Gastroesophageal sphincter (tissue), 4 donors: ENCODE measurements around the gene DNAI2. TPM values are rescaled to one million over a fixed set of nuclear protein-coding genes. Genes with fewer than 3 reads are reported as not detected.
A peak's percentile ranks its signal among the peaks of the same experiment; 100 is the strongest.

ENCODE experiments used
- ATAC-seq: fragments of 150-250 bp; one replicate; pipeline ENCODE4 v1.9.1; 2016; ENCODE audit warnings: mild to moderate bottlenecking, moderate library complexity
- H3K27ac ChIP-seq, 4 donors: fragments of 200-600 bp; sonication (generic) in 3 of 4; 1 replicate in 3 of 4; 2 replicates in 1 of 4; pipeline ENCODE4 v1.5.1; 2016 to 2019
- H3K27me3 ChIP-seq: fragments of 200-600 bp; sonication (generic); one replicate; pipeline ENCODE4 v1.5.1; 2019
- H3K36me3 ChIP-seq, 2 donors: fragments of 200-600 bp; sonication (generic); one replicate each; pipeline ENCODE4 v1.5.1; 2019; ENCODE audit warnings: control low read depth in 1 of 2
- H3K4me1 ChIP-seq, 3 donors: fragments of 200-600 bp; sonication (generic); 1 replicate in 2 of 3; 2 replicates in 1 of 3; pipeline ENCODE4 v1.5.1; 2016 to 2019; ENCODE audit warnings: control low read depth in 2 of 3
- H3K4me3 ChIP-seq, 2 donors: fragments of 200-600 bp; sonication (generic); one replicate each; pipeline ENCODE4 v1.5.1; 2019; ENCODE audit warnings: mild to moderate bottlenecking in 1 of 2, moderate library complexity in 1 of 2
- H3K9me3 ChIP-seq, 3 donors: fragments of 200-600 bp; sonication (generic); one replicate each; pipeline ENCODE4 v1.5.1; 2017 to 2019; ENCODE audit warnings: control low read depth in 2 of 3
- CTCF ChIP-seq, 4 experiments: fragments of 200-600 bp in 2 of 4; fragments of 450-650 bp in 2 of 4; sonication (generic) in 1 of 4; IDR thresholded peaks; one replicate each; pipeline ENCODE4 v1.5.1; 2017 to 2019; ENCODE audit warnings: antibody characterized with exemption in 4 of 4, mild to moderate bottlenecking in 2 of 4, moderate library complexity in 2 of 4
- EP300 ChIP-seq: sonication (generic); formaldehyde crosslinking; IDR thresholded peaks from one replicate; pipeline ENCODE4 v1.6.1; 2017; ENCODE audit warnings: antibody characterized with exemption, mild to moderate bottlenecking
- POLR2A ChIP-seq, 2 donors: fragments of 450-650 bp; IDR thresholded peaks; one replicate each; pipeline ENCODE4 v1.6.1; 2017; ENCODE audit warnings: antibody characterized with exemption in 2 of 2, mild to moderate bottlenecking in 2 of 2, moderate library complexity in 1 of 2
- POLR2AphosphoS5 ChIP-seq: sonication (generic); formaldehyde crosslinking; IDR thresholded peaks from one replicate; pipeline ENCODE4 v1.6.1; 2017; ENCODE audit warnings: antibody characterized with exemption
- WGBS, 2 donors: methylation state at CpG; one replicate each; pipeline ENCODE4 v1.1.5; 2018; ENCODE audit warnings: low coverage in 1 of 2; 5-methylcytosine and 5-hydroxymethylcytosine counted together
- total RNA-seq, 4 donors: library from RNA; depleted of rRNA; stranded (reverse); fragments of >200 nt; gene quantifications; one replicate each; pipeline ENCODE4 v1.1.0, GENCODE V29; 2016

DNAI2 gene
- total RNA-seq, 4 donors from 2014 or later, result not detected

DNA sequence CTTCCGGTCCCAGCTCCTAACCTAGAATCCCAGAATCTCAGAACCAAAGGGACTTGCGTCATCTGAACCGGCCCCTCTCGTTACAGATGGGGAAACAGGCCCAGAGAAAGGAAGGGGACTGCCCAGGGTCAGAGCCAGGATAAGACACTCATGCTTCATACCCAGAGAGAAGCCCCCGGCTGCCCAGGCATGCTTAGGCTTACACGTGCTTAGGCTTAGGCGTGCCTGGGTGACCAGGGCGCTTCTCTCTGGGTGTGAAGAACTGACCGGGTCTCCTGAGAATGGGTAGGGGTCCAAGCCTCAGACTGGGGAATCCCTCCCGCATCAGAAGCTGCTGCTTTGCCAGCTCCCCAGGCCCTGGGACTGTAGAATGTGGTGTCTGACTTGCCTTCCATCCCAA is 29.9 kb upstream of the DNAI2 start:
- 80% methylated on average over 1 of the region's 10 CpGs; no CpG with 5 or more reads in 1 of the 2 donors for WGBS, 2 donors
- Histone ChIP-seq H3K36me3 (peaks cover 0 to 20% of the 10 kb centered on the region in 2 donors), H3K27ac (no peak overlapping the region), H3K27me3 (no peaks in the 10 kb centered on the region), H3K4me3 (no peak overlapping the region), H3K4me1 (peaks cover 0 to 44% (median 6%) of the 10 kb centered on the region in 3 donors), H3K9me3 (no peaks in the 10 kb centered on the region)
- TF ChIP-seq EP300 (no peak), POLR2A (IDR thresholded peaks at IDR 0.05) (no peak), CTCF (IDR thresholded peaks at IDR 0.05) (no peak), POLR2AphosphoS5 (no peak)
- no peak for ATAC-seq

- Histone ChIP-seq H3K36me3 (peaks cover 0 to 23% of the 10 kb centered on the region in 2 donors), H3K4me1 (peaks cover 0 to 44% (median 6%) of the 10 kb centered on the region in 3 donors), H3K27ac (peak overlapping the region in 1 of 4 donors; percentile 28), H3K4me3 (no peak overlapping the region), H3K27me3 (no peaks in the 10 kb centered on the region), H3K9me3 (no peaks in the 10 kb centered on the region)
- TF ChIP-seq POLR2A (IDR thresholded peaks at IDR 0.05) (no peak), CTCF (IDR thresholded peaks at IDR 0.05) (no peak), POLR2AphosphoS5 (no peak), EP300 (no peak)
- no peak for ATAC-seq
- 85 to 87% methylated on average over 2 to 4 of the region's 6 CpGs for WGBS, 2 donors
Measured at GRCh38 chr17:74244548-74244947, 29.5 kb upstream of the DNAI2 start.

DNA sequence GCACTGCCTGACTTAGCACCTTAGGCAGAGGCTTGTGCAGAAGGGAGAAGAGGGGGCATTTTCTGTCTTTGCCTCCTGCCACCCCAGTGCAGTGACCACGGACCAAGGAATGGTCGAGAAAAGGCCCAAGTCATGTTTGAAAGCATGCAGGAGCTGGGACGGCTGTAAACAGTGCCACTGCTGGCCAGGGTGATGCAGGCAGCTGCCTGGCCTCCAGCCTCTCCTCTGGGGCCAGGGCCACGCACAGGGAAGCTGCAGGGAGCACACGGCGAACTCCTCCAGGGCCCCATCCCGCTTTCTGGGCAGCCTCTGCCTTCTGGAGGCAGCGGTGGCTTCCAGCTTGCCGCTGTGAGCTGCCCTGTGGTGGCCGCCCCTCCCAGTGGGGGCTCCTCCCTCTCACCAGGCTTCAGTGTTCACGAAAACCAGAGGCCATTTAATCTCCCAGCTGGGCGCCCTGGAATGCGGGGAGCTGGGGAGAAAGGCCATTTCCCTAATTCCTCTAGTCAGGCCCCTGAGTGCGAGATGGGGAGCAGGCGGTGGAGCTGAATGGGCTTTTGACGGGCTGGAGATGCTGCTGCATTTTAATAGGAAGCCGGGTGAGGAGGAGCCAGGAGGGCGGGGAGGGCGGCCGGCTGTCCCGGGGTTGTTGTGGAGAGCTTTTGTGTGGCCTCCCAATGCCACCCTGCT is 28.7 kb upstream of the DNAI2 start:
- Histone ChIP-seq H3K27me3 (no peaks in the 10 kb centered on the region), H3K27ac (peak overlapping the region in 3 of 4 donors; percentile 14 to 49 (median 28)), H3K9me3 (no peaks in the 10 kb centered on the region), H3K4me3 (no peak overlapping the region), H3K4me1 (peaks cover 0 to 44% (median 6%) of the 10 kb centered on the region in 3 donors), H3K36me3 (peaks cover 0 to 28% of the 10 kb centered on the region in 2 donors)
- TF ChIP-seq POLR2A (IDR thresholded peaks at IDR 0.05) (no peak), POLR2AphosphoS5 (no peak), CTCF (IDR thresholded peaks at IDR 0.05) (no peak), EP300 (no peak)
- no peak for ATAC-seq
- 60% methylated on average over 1 of the region's 21 CpGs; no CpG with 5 or more reads in 1 of the 2 donors for WGBS, 2 donors

DNA sequence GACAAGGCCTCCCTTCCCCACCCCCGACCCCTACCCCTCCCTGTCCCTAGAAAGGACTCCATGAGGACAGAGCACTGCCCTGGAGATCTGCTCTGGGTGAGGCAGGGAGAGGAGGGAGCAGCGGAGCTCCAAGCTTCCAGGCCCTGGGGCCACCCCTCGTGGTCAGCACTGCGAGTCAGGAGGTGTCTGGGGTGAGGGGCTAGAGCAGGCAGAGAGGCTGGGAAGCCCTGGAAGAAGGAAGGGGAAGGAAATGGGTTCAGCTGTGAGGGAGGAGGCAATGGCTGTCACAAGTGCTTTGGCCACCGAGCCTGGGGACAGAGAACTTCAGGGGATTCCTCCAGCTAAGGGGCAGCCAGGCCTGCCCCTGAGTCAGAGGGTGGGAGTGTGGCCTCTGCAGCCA is 28.2 kb upstream of the DNAI2 start:
- H3K4me1 ChIP-seq, result peaks cover 0 to 38% (median 6%) of the 10 kb centered on the region in 3 donors
- WGBS, 2 donors, result 40% methylated on average over 2 of the region's 5 CpGs; no CpG with 5 or more reads in 1 of the 2 donors

More for the DNA sequence above, 28.2 kb upstream of the DNAI2 start:
- no peaks in the 10 kb centered on the region for H3K9me3 ChIP-seq
- ATAC-seq, result no peak
- H3K4me3 ChIP-seq, result no peak overlapping the region
- peak overlapping the region in 3 of 4 donors; percentile 20 to 49 (median 28) for H3K27ac ChIP-seq
- H3K27me3 ChIP-seq, result no peaks in the 10 kb centered on the region
- TF ChIP-seq POLR2A (IDR thresholded peaks at IDR 0.05) (no peak), CTCF (IDR thresholded peaks at IDR 0.05) (no peak), POLR2AphosphoS5 (no peak), EP300 (no peak)
- peaks cover 0 to 31% of the 10 kb centered on the region in 2 donors for H3K36me3 ChIP-seq
